ENCODE measurements around the gene LIG3. TPM values are rescaled to one million over a fixed set of nuclear protein-coding genes. Genes with fewer than 3 reads are reported as not detected.
"Not testable (repeated sequence)": the region's sequence is repeated elsewhere in the genome, so short reads cannot be mapped to it uniquely, and the experiment has no call there.

LIG3 gene
- 10 to 100 TPM; 47.3 to 47.5 TPM for total RNA-seq

DNA sequence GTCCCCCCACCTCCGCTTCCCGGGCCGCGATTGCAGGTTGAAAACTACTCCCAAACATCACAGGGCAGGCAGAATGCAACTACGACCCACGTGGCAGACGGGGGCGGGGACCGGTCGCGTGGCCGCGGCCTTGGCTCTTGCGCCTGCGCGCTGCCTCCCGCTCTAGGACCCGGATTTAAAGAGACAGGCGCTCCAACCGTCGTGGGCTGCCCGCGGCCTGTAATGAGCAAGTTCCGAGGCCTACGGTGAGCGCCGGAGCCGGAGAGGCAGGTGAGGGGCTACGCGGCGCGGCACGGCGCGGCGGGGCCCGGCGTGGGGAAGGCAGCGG lies at the start of gene LIG3:
Gene LIG3, plus strand, starts transcription at position 160 of the 328 bp plus-strand sequence. CDS start 2,494 bp downstream, outside the sequence.
- Mint-ChIP-seq H3K27me3 (ENCODE audit: low read depth) (no peaks in the 10 kb centered on the region), H3K4me1 (ENCODE audit: low read depth) (peaks cover 43% of the 10 kb centered on the region), H3K4me3 (peak within 1 kb of the TSS; percentile 95), H3K9me3 (no peaks in the 10 kb centered on the region), H3K27ac (peak within 1 kb of the TSS; percentile 97), H3K36me3 (ENCODE audit: low read depth) (peaks cover 7% of the 10 kb centered on the region)
- intact Hi-C loops (cut with micrococcal nuclease): loop anchor here (1.0 to 10.0 kb wide), 7 partner anchors 19 to 556 kb away; partner anchors contain the start of genes CCT6B and ZNF830
- DNase-seq: peak; percentile 96
- CTCF ChIA-PET: interaction anchor here (1.2 to 1.4 kb wide), 2 partner anchors 110 to 133 kb away, joined by 3 to 6 read pairs; no protein-coding TSS in a partner anchor

DNA sequence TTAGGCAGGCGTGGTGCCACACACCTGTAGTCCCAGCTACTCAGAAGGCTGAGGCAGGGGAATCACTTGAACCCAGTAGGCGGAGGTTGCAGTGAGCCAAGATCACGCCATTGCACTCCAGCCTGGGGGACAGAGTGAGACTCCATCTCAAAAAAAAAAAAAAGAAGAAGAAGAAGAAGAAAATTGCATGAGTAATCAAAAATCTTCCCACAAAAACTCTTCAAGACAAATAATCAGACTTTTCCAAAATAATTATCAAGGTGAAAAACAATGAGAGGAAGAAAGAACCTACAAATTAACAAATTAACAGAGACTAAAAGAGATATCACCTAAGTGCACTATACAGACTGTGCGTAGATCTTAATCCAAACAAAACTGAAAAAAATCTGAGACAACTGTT lies 29.5 kb upstream of the LIG3 start:
- CTCF ChIA-PET; intact Hi-C loops (cut with micrococcal nuclease): not testable (repeated sequence)

DNA sequence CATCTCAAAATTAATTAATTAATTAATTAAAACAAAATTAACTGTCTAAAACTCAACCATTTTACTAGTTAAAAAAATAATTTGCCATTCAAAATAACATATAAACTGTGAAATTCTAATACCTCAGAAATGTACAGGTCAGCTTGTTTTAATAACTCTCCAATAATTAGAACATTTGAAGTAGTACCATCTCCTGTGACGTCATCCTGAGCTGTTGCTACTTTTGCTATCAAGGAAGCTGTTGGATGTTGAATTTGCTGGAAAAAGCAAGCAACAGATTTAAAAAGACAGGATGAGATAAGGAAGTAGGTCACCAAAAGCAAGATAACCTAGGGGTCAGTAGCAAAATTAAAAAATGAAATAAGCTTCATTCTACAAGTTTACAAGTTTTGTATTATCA lies 21.9 kb upstream of the LIG3 start:
- Mint-ChIP-seq H3K4me3 (no peak overlapping the region), H3K27ac (no peak overlapping the region), H3K36me3 (ENCODE audit: low read depth) (peaks cover 6% of the 10 kb centered on the region), H3K4me1 (ENCODE audit: low read depth) (peaks cover 14% of the 10 kb centered on the region), H3K9me3 (no peaks in the 10 kb centered on the region), H3K27me3 (ENCODE audit: low read depth) (no peaks in the 10 kb centered on the region)
- CTCF ChIA-PET: interaction anchor here (1.2 kb wide), 1 partner anchor 10 kb away, joined by 3 read pairs; no protein-coding TSS in a partner anchor
- no peak for DNase-seq
- intact Hi-C loops (cut with micrococcal nuclease): no loop called here

More for the DNA sequence above, 29.5 kb upstream of the LIG3 start:
- H3K4me1 Mint-ChIP-seq (ENCODE audit: low read depth); DNase-seq; H3K9me3 Mint-ChIP-seq; H3K27me3 Mint-ChIP-seq (ENCODE audit: low read depth); H3K36me3 Mint-ChIP-seq (ENCODE audit: low read depth); H3K27ac Mint-ChIP-seq; H3K4me3 Mint-ChIP-seq: not testable (repeated sequence)

DNA sequence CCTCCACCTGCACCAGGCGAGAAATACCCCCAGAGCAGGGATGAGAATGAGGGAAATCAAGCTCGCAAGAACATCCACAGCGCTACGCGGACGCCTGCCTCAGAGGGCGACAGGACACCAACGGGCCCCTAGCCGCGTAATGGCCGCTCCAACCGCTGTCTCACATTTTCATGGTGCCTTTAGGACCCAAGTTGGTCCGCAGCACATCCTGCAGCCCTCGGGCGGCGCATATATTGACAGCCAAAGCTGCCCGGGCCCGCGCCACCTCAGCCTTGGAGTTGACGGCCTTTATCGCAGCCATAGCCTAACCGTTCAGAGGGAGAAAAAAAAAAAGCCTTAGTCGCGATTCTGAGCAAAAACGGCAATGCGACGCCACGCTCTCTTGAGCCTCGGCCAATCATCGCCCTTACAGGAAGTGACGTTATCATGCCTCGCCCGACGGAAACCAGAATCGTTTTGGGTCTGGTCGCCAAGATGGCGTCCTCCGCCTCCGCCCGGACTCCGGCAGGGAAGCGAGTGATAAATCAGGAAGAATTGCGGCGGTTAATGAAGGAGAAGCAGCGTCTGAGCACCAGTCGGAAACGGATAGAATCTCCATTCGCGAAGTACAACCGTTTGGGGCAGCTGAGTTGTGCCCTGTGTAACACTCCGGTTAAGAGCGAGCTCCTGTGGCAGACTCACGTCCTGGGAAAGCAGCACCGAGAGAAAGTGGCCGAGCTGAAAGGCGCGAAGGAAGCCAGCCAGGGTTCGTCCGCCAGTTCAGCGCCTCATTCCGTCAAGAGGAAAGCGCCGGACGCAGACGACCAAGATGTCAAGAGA lies 19.0 kb upstream of the LIG3 start, which contains the start of the genes CCT6B and ZNF830:
Gene CCT6B, minus strand, starts transcription at position 368 of the 819 bp plus-strand sequence. Its CDS starts 67 bp downstream, at position 301.
Gene ZNF830, plus strand, starts transcription at position 448 of the 819 bp plus-strand sequence. Its CDS starts 27 bp downstream, at position 475.
- Mint-ChIP-seq H3K27ac (peak within 1 kb of the TSS; percentile 98), H3K36me3 (ENCODE audit: low read depth) (peaks cover 13% of the 10 kb centered on the region), H3K27me3 (ENCODE audit: low read depth) (no peaks in the 10 kb centered on the region), H3K4me1 (ENCODE audit: low read depth) (peaks cover 22% of the 10 kb centered on the region), H3K9me3 (no peaks in the 10 kb centered on the region), H3K4me3 (peak within 1 kb of the TSS; percentile 99)
- CTCF ChIA-PET: interaction anchor here (0.6 kb wide), 1 partner anchor 73 kb away, joined by 3 read pairs; no protein-coding TSS in a partner anchor
- intact Hi-C loops (cut with micrococcal nuclease): loop anchor here (1.0 to 5.0 kb wide), 3 partner anchors 19 to 846 kb away; partner anchors contain the start of genes LIG3 and TAF15
- peak; percentile 97 for DNase-seq

DNA sequence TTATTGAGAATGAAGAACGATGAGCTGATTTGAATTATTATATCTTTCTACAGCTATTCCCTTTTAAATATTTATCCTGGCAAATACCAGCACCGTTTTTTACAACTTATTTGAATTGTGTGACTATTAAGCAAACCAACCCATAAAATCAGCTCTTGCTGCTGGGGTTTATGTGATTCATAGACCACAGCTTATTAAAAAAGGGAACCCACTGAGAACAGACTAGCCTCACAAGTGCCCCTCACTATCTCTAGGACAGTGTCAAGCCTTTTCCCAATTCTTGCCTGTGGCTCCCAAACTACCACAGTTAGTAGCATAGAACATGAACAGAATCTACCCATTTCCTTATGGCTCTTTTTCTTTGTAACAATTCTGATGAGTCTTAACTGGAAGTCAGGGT lies 6.1 kb upstream of the LIG3 start:
- Mint-ChIP-seq H3K4me3 (no peak overlapping the region), H3K27ac (no peak overlapping the region), H3K36me3 (ENCODE audit: low read depth) (peaks cover 2% of the 10 kb centered on the region), H3K27me3 (ENCODE audit: low read depth) (no peaks in the 10 kb centered on the region), H3K9me3 (no peaks in the 10 kb centered on the region), H3K4me1 (ENCODE audit: low read depth) (peaks cover 1% of the 10 kb centered on the region)
- intact Hi-C loops (cut with micrococcal nuclease): no loop called here
- DNase-seq: no peak
- CTCF ChIA-PET: interaction anchor here (0.9 kb wide), 1 partner anchor 122 kb away, joined by 4 read pairs; no protein-coding TSS in a partner anchor

DNA sequence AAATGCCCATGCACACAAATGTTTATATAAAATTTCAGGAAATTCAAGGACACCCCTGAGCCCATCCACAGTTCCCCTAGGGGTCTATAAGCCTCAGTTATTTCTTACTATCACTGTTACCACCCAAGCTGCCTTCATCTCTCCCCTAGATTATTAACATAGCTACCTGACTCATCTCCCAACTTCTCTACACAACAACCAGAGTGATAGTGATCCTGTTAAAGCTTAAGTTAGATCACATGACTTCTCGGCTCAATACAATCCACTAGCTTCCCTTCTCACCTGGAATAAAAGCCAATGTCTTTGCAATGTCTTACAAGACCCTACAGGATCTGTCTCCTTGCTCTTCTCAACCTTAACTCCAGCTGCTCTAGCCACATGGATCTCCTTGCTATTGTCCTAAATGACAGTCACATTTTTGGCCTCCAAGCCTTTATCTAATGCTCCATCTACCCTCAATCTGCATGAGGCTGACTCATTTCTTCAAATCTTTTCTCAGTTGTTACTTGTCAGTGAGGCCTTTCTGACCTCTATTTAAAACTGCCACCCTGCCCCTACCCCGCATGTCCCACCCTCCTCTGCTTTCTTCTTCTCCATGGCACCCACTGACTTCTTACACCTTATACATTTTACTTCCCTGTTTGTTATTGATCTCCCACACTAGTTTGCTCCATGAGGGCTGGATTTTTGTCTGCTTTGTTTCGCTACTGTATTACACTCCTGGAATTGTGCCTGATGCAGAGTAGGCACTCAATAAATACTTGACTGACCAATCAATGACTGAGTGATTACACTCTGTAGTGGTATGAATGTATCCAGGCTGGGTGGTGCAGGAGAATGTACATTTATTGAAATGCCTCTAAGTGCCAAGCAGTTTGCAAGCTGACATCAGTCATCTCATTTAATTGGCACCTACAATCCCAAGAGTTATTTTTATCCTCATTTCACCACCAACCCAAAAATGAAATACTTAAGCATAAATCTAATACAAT lies 5.2 kb upstream of the LIG3 start:
- H3K4me3 Mint-ChIP-seq: no peak overlapping the region
- intact Hi-C loops (cut with micrococcal nuclease): no loop called here
- CTCF ChIA-PET: interaction anchor here (0.9 kb wide), 1 partner anchor 123 kb away, joined by 4 read pairs; no protein-coding TSS in a partner anchor
- no peak for DNase-seq
- H3K27ac Mint-ChIP-seq: no peak overlapping the region
- H3K4me1 Mint-ChIP-seq (ENCODE audit: low read depth): peaks cover 8% of the 10 kb centered on the region
- H3K36me3 Mint-ChIP-seq (ENCODE audit: low read depth): no peaks in the 10 kb centered on the region
- no peaks in the 10 kb centered on the region for H3K27me3 Mint-ChIP-seq (ENCODE audit: low read depth)
- no peaks in the 10 kb centered on the region for H3K9me3 Mint-ChIP-seq

DNA sequence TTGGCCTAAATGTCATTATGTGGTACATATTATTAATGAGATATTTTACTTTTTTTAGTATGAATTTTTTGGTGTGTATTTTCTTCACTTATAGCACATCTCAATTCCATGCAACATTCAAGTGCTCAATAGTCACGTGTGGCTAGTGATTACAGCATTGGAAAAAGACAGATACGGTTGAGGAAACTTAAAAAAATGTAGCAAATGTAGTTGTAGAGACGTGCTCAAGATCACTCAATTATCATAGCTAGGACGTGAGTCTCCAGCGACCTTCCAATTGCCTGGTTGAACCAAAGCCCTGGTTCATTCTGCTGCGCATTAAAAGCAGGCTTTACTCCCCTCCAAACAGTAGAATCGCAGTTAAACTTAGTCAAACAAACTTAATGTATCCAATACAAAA lies 1.2 kb upstream of the LIG3 start:
- DNase-seq: no peak
- H3K9me3 Mint-ChIP-seq: no peaks in the 10 kb centered on the region
- intact Hi-C loops (cut with micrococcal nuclease): no loop called here
- CTCF ChIA-PET: interaction anchor here (0.6 to 1.2 kb wide), 4 partner anchors 11 to 392 kb away, joined by 3 to 5 read pairs (median 3); no protein-coding TSS in a partner anchor
- H3K4me3 Mint-ChIP-seq: peak overlapping the region; percentile 95
- no peaks in the 10 kb centered on the region for H3K27me3 Mint-ChIP-seq (ENCODE audit: low read depth)
- H3K36me3 Mint-ChIP-seq (ENCODE audit: low read depth): peaks cover 7% of the 10 kb centered on the region
- H3K4me1 Mint-ChIP-seq (ENCODE audit: low read depth): peaks cover 35% of the 10 kb centered on the region
- no peak overlapping the region for H3K27ac Mint-ChIP-seq

DNA sequence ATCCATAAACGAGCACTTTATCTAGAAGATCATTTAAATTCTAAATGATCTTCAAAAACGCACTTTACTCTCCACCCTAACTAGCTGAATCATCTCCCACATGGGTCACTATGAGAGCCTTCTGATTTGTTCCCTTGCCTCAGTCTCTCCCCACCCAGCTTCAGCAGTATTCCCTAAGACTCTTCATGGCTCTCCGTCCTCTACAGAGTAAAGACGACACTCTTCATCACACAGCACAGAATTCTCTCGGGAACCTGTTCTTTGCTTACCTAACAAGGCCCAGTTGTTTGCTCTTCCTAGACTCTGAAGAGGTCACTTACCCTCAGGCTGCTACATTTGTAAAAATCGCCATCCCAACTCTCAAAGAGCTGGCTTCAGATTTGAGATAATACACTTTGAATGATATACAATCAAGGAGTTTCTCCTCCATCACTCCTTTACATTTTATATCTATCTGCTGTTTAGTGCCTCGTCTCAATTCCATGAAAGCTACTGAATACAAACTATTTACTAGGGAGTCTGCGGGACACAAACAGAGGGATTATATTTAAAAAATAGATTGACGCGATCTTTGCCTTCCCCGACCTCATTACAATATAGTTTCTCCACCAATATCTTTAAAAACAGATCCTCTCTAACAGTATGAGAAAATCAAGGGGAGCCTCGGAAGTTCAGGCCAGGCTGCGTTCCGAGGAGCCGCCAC lies 511 bp upstream of the LIG3 start:
- no peaks in the 10 kb centered on the region for H3K27me3 Mint-ChIP-seq (ENCODE audit: low read depth)
- CTCF ChIA-PET: interaction anchor here (0.6 to 1.4 kb wide), 3 partner anchors 16 to 133 kb away, joined by 3 to 6 read pairs (median 5); no protein-coding TSS in a partner anchor
- intact Hi-C loops (cut with micrococcal nuclease): loop anchor here (1.0 to 10.0 kb wide), 7 partner anchors 18 to 555 kb away; partner anchors contain the start of genes CCT6B and ZNF830

DNA sequence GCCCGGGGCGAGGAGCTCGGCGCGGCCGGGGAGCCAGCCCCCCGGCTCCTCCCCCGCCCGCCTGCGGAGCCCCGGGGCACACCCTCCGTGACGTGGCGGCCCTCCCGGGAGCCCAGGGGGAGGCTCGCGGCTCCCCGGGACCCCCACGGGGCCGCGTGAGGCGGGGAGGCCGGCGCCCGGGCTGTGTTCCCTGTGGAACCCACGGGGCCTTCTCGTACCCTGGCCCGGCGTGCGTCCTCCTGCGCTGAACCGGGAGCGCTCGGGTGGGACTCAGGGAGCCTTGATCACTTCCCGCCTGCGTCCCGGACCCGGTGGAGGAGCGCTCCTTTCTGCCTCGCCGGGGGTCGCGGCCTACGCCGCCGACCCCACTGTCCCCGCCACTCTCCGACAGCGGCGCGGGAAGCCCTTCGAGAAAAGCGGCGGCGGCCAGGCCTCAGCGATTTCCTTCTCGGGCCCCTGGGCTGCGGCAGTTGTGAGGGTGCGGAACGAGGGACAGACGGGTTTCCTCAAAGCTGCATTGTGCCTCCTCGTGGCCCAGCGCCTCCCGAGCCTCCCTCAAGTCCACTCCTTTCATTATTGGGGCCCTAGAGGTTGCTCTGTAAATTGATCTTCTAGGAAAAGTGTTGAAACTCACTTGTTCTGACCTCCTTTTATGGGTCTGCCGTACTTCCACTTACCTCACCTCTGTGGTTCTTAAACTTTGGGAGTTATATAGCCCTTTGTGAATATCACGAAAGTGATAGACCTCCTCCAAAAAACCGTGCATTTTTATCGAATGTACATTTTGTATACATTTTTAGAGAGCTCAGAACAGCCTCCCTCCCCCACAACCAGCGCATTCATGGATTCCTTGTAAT lies 597 bp downstream of the LIG3 start:
- H3K27ac Mint-ChIP-seq: peak overlapping the region; percentile 91
- peak; percentile 72 for DNase-seq
- no peaks in the 10 kb centered on the region for H3K9me3 Mint-ChIP-seq
- intact Hi-C loops (cut with micrococcal nuclease): loop anchor here (1.0 to 10.0 kb wide), 8 partner anchors 20 to 556 kb away; partner anchors contain the start of genes CCT6B, RAD51D and ZNF830
- peaks cover 7% of the 10 kb centered on the region for H3K36me3 Mint-ChIP-seq (ENCODE audit: low read depth)
- H3K4me3 Mint-ChIP-seq: peak overlapping the region; percentile 95
- H3K27me3 Mint-ChIP-seq (ENCODE audit: low read depth): no peaks in the 10 kb centered on the region
- H3K4me1 Mint-ChIP-seq (ENCODE audit: low read depth): peaks cover 43% of the 10 kb centered on the region
- CTCF ChIA-PET: interaction anchor here (1.2 to 2.6 kb wide), 5 partner anchors 10 to 138 kb away, joined by 3 to 18 read pairs (median 3); partner anchors contain the start of gene RAD51D

More for the DNA sequence above, 511 bp upstream of the LIG3 start:
- Mint-ChIP-seq H3K27ac (peak overlapping the region; percentile 97), H3K36me3 (ENCODE audit: low read depth) (peaks cover 7% of the 10 kb centered on the region), H3K9me3 (no peaks in the 10 kb centered on the region), H3K4me3 (peak overlapping the region; percentile 95), H3K4me1 (ENCODE audit: low read depth) (peaks cover 40% of the 10 kb centered on the region)
- DNase-seq: no peak

DNA sequence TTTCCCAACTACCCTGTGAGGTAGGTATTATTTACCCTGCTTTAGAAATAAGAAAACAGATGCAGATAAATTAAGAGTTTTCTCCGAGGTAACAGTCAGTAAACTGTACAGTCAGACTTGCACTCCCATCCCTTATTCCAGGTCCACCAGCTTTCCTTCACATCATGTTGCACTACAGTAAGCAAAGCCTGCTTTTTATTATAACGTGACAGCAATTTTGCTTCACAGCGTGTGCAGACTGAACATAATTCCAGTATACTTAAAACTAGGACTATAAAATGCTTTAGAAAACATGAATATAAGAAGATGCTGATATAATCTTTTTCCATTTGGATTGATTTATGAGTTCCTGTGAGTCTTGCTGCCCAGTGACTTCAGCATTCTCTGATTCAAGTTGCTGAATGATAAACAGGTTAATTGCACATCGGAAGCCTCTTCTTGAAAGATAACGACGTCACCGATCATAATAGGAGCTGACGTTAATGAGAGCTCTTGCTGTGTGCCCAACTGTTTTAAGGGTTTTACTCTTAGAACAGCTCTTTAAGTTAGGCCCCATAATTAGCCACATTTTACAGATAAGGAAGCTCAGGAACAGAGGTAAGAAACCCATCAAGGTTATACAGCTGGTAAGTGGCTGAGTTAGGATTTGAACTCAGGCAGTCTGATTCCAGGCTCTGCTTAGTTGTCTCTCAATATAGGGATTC lies 1.4 kb downstream of the LIG3 start:
- Mint-ChIP-seq H3K36me3 (ENCODE audit: low read depth) (peaks cover 13% of the 10 kb centered on the region), H3K4me1 (ENCODE audit: low read depth) (peaks cover 43% of the 10 kb centered on the region), H3K27me3 (ENCODE audit: low read depth) (no peaks in the 10 kb centered on the region), H3K27ac (peak overlapping the region; percentile 91), H3K4me3 (peak overlapping the region; percentile 89), H3K9me3 (no peaks in the 10 kb centered on the region)
- no peak for DNase-seq
- intact Hi-C loops (cut with micrococcal nuclease): loop anchor here (1.0 to 10.0 kb wide), 5 partner anchors 65 to 557 kb away; partner anchors contain the start of gene RAD51D
- CTCF ChIA-PET: interaction anchor here (0.7 to 2.6 kb wide), 6 partner anchors 9 to 137 kb away, joined by 3 to 18 read pairs (median 3); partner anchors contain the start of gene RAD51D
